ENCODE results near the gene GOLGA7B. TPM values are rescaled to one million over a fixed set of nuclear protein-coding genes. Genes with fewer than 3 reads are reported as not detected.

Gene GOLGA7B
- total RNA-seq, 1 donor from 2014 or later = 0.98 TPM

GRCh38 chr10:97913193-97913592, 63.5 kb downstream of the GOLGA7B start:
- no peaks in the 10 kb centered on the region for H3K36me3 ChIP-seq
- peaks cover 11% of the 10 kb centered on the region for H3K4me1 ChIP-seq
- H3K27ac ChIP-seq = no peak overlapping the region
- intact Hi-C loops (cut with DNase I) = loop anchor here (10.0 kb wide), 1 partner anchor 132 kb away; no protein-coding TSS in a partner anchor
- DNase-seq = no peak
- H3K4me3 ChIP-seq = no peak overlapping the region
- ATAC-seq = no peak
- no peaks in the 10 kb centered on the region for H3K27me3 ChIP-seq
- no peak for TF ChIP-seq CTCF (IDR thresholded peaks at IDR 0.05)
- no peaks in the 10 kb centered on the region for H3K9me3 ChIP-seq

GRCh38 chr10:97913614-97914013, 64.0 kb downstream of the GOLGA7B start:
- no peak overlapping the region for H3K4me3 ChIP-seq
- no peaks in the 10 kb centered on the region for H3K27me3 ChIP-seq
- no peak overlapping the region for H3K27ac ChIP-seq
- H3K36me3 ChIP-seq = no peaks in the 10 kb centered on the region
- H3K4me1 ChIP-seq = peaks cover 11% of the 10 kb centered on the region
- no peaks in the 10 kb centered on the region for H3K9me3 ChIP-seq
- intact Hi-C loops (cut with DNase I) = loop anchor here (10.0 kb wide), 1 partner anchor 131 kb away; no protein-coding TSS in a partner anchor
- DNase-seq (no peak), ATAC-seq (no peak)
- no peak for TF ChIP-seq CTCF (IDR thresholded peaks at IDR 0.05)

- TF ChIP-seq CTCF (IDR thresholded peaks at IDR 0.05) = no peak
- intact Hi-C loops (cut with DNase I) = loop anchor here (10.0 kb wide), 1 partner anchor 130 kb away; no protein-coding TSS in a partner anchor
- H3K27ac ChIP-seq = no peak overlapping the region
- ATAC-seq (no peak), DNase-seq (no peak)
- H3K27me3 ChIP-seq = no peaks in the 10 kb centered on the region
- H3K4me1 ChIP-seq = peaks cover 11% of the 10 kb centered on the region
- no peaks in the 10 kb centered on the region for H3K36me3 ChIP-seq
- no peak overlapping the region for H3K4me3 ChIP-seq
- H3K9me3 ChIP-seq = no peaks in the 10 kb centered on the region
Observed at GRCh38 chr10:97914171-97914836, 64.7 kb downstream of the GOLGA7B start.

GRCh38 chr10:97914837-97915211, 65.2 kb downstream of the GOLGA7B start:
- intact Hi-C loops (cut with DNase I) = loop anchor here (10.0 kb wide), 1 partner anchor 130 kb away; no protein-coding TSS in a partner anchor
- Histone ChIP-seq H3K27me3 (no peaks in the 10 kb centered on the region), H3K4me3 (no peak overlapping the region), H3K27ac (no peak overlapping the region), H3K4me1 (peaks cover 11% of the 10 kb centered on the region), H3K36me3 (no peaks in the 10 kb centered on the region), H3K9me3 (no peaks in the 10 kb centered on the region)
- DNase-seq (peak; percentile 90), ATAC-seq (peak; percentile 93)
- TF ChIP-seq CTCF (IDR thresholded peaks at IDR 0.05) = peak; percentile 92

GRCh38 chr10:97915346-97916131, 65.9 kb downstream of the GOLGA7B start:
- ATAC-seq = no peak
- Histone ChIP-seq H3K36me3 (no peaks in the 10 kb centered on the region), H3K27me3 (no peaks in the 10 kb centered on the region), H3K4me1 (peaks cover 11% of the 10 kb centered on the region), H3K27ac (no peak overlapping the region), H3K4me3 (no peak overlapping the region), H3K9me3 (no peaks in the 10 kb centered on the region)
- intact Hi-C loops (cut with DNase I) = loop anchor here (10.0 kb wide), 1 partner anchor 129 kb away; no protein-coding TSS in a partner anchor
- no peak for TF ChIP-seq CTCF (IDR thresholded peaks at IDR 0.05)
- DNase-seq = no peak
